Transverse colon (tissue), 4 donors: ENCODE results near the gene PCYT1A. TPM values are rescaled to one million over a fixed set of nuclear protein-coding genes. Genes with fewer than 3 reads are reported as not detected.

ENCODE experiments used
- DNase-seq: peaks from one replicate; pipeline ENCODE4 v3.0.0-alpha.2; 2019
- H3K27ac ChIP-seq, 4 donors: fragments of 200-600 bp; sonication (generic); 2 replicates each; pipeline ENCODE4 v1.5.1; 2016 to 2018; ENCODE audit warnings: inconsistent platforms in 4 of 4
- H3K27me3 ChIP-seq: fragments of 200-600 bp; sonication (generic); 2 replicates; pipeline ENCODE4 v1.5.1; 2017; ENCODE audit warnings: inconsistent platforms
- H3K36me3 ChIP-seq, 4 donors: fragments of 200-600 bp; sonication (generic); 2 replicates each; pipeline ENCODE4 v1.5.1; 2017 to 2019; ENCODE audit warnings: inconsistent platforms in 4 of 4
- H3K4me1 ChIP-seq, 4 donors: fragments of 200-600 bp; sonication (generic); 2 replicates each; pipeline ENCODE4 v1.5.1; 2017 to 2020; ENCODE audit warnings: inconsistent platforms in 4 of 4
- H3K4me3 ChIP-seq, 4 donors: fragments of 200-600 bp; sonication (generic); 1 replicate in 1 of 4; 2 replicates in 3 of 4; pipeline versions ENCODE4 v1.5.1 to v1.6.1; 2017 to 2019; ENCODE audit warnings: inconsistent platforms in 4 of 4
- H3K9me3 ChIP-seq, 2 donors: fragments of 200-600 bp; sonication (generic); 2 replicates each; pipeline ENCODE4 v1.5.1; 2017 to 2019; ENCODE audit warnings: inconsistent platforms in 2 of 2
- CTCF ChIP-seq, 5 experiments: fragments of 200-600 bp in 3 of 5; fragments of 450-650 bp in 2 of 5; sonication (generic) in 3 of 5; IDR thresholded peaks; 1 replicate in 2 of 5; 2 replicates in 3 of 5; pipeline ENCODE4 v1.5.1; 2016 to 2017; ENCODE audit warnings: antibody characterized with exemption in 5 of 5, inconsistent platforms in 3 of 5, mild to moderate bottlenecking in 2 of 5, moderate library complexity in 1 of 5
- EP300 ChIP-seq: sonication (generic); formaldehyde crosslinking; IDR thresholded peaks from one replicate; pipeline ENCODE4 v1.6.1; 2017; ENCODE audit warnings: antibody characterized with exemption, low read depth
- POLR2A ChIP-seq: fragments of 450-650 bp; IDR thresholded peaks from one replicate; pipeline ENCODE4 v1.6.1; 2016; ENCODE audit warnings: antibody characterized with exemption, mild to moderate bottlenecking, moderate library complexity
- POLR2AphosphoS5 ChIP-seq, 3 donors: sonication (generic); formaldehyde crosslinking; IDR thresholded peaks; one replicate each; pipeline ENCODE4 v1.6.1; 2016; ENCODE audit warnings: antibody characterized with exemption in 3 of 3
- WGBS, 2 donors: methylation state at CpG; one replicate each; pipeline ENCODE4 v1.1.5; 2018; ENCODE audit warnings: low coverage in 1 of 2; 5-methylcytosine and 5-hydroxymethylcytosine counted together
- in situ Hi-C, 4 donors: fragments of 200-750 bp; cut with MboI; loops; one replicate each; pipeline versions ENCODE4 v1.15.0 to v1.15.1; 2017; ENCODE audit warnings: low sequenced_read_pairs in 3 of 4, low pct_ligation_motif_present in 1 of 4, low pct_unique_long_range_greater_than_20kb in 1 of 4
- intact Hi-C: fragments of 100-400 bp; cut with DNase I; formaldehyde crosslinking; loops from one replicate; pipeline ENCODE4 v1.15.1; 2023; ENCODE audit warnings: low total_unique reads
- total RNA-seq, 4 donors: library from RNA; depleted of rRNA; stranded (reverse); fragments of >200 nt; gene quantifications; one replicate each; pipeline ENCODE4 v1.1.0, GENCODE V29; 2016

PCYT1A gene
- total RNA-seq, 4 donors from 2014 or later = 50.1 to 104 (median 76.2) TPM

GRCh38 chr3:196194542-196194915 is 93.0 kb downstream of the PCYT1A start:
- in situ Hi-C loops (loop anchor here in 1 of 4 donors (10.0 kb wide), 1 partner anchor 120 kb away; no protein-coding TSS in a partner anchor), intact Hi-C loops (loop anchor here (5.0 kb wide), 1 partner anchor 122 kb away; no protein-coding TSS in a partner anchor)
- peaks cover 10 to 50% (median 32%) of the 10 kb centered on the region in 4 donors for H3K4me1 ChIP-seq
- peak overlapping the region; percentile 67 to 87 (median 76) for H3K27ac ChIP-seq
- DNase-seq = no peak
- no peaks in the 10 kb centered on the region for H3K9me3 ChIP-seq
- no peak overlapping the region for H3K4me3 ChIP-seq
- 84% methylated on average over 4 of the region's 5 CpGs; no CpG with 5 or more reads in 1 of the 2 donors for WGBS, 2 donors
- H3K36me3 ChIP-seq = no peaks in the 10 kb centered on the region
- H3K27me3 ChIP-seq = no peaks in the 10 kb centered on the region
- TF ChIP-seq POLR2A (no peak), POLR2AphosphoS5 (IDR thresholded peaks at IDR 0.05) (no peak), EP300 (no peak), CTCF (IDR thresholded peaks at IDR 0.05) (no peak)

- WGBS, 2 donors = 39 to 50% methylated on average over 2 to 13 of the region's 13 CpGs
- Histone ChIP-seq H3K4me1 (peaks cover 10 to 56% (median 32%) of the 10 kb centered on the region in 4 donors), H3K4me3 (no peak overlapping the region), H3K27ac (peak overlapping the region; percentile 67 to 87 (median 76)), H3K36me3 (no peaks in the 10 kb centered on the region), H3K27me3 (no peaks in the 10 kb centered on the region), H3K9me3 (no peaks in the 10 kb centered on the region)
- in situ Hi-C loops = loop anchor here in 1 of 4 donors (10.0 kb wide), 1 partner anchor 119 kb away; no protein-coding TSS in a partner anchor
- no peak for TF ChIP-seq EP300
- peak; percentile 25 for TF ChIP-seq POLR2A
- TF ChIP-seq CTCF (IDR thresholded peaks at IDR 0.05) = peak in 2 of 5 experiments; percentile 35 to 39
- TF ChIP-seq POLR2AphosphoS5 (IDR thresholded peaks at IDR 0.05) = peak in 1 of 3 donors; percentile 20
- intact Hi-C loops = loop anchor here (5.0 kb wide), 1 partner anchor 122 kb away; no protein-coding TSS in a partner anchor
- DNase-seq = peak; percentile 79
These were observed 93.6 kb downstream of the PCYT1A start for GRCh38 chr3:196193736-196194541.

GRCh38 chr3:196193133-196193735 is 94.3 kb downstream of the PCYT1A start:
- peaks cover 10 to 56% (median 32%) of the 10 kb centered on the region in 4 donors for H3K4me1 ChIP-seq
- WGBS, 2 donors = 20 to 58% methylated on average over 2 to 15 of the region's 15 CpGs
- intact Hi-C loops = loop anchor here (5.0 kb wide), 1 partner anchor 121 kb away; no protein-coding TSS in a partner anchor

More at GRCh38 chr3:196193133-196193735, 94.3 kb downstream of the PCYT1A start:
- no peak for TF ChIP-seq CTCF (IDR thresholded peaks at IDR 0.05)
- no peak for TF ChIP-seq POLR2AphosphoS5 (IDR thresholded peaks at IDR 0.05)
- TF ChIP-seq POLR2A = no peak
- TF ChIP-seq EP300 = no peak
- H3K36me3 ChIP-seq = no peaks in the 10 kb centered on the region
- in situ Hi-C loops = loop anchor here in 1 of 4 donors (10.0 kb wide), 1 partner anchor 118 kb away; no protein-coding TSS in a partner anchor
- H3K9me3 ChIP-seq = no peaks in the 10 kb centered on the region
- peak overlapping the region; percentile 67 to 87 (median 76) for H3K27ac ChIP-seq
- no peak for DNase-seq
- no peak overlapping the region for H3K4me3 ChIP-seq
- H3K27me3 ChIP-seq = no peaks in the 10 kb centered on the region
